WTC11 (cell line): Measurements from ENCODE around the gene CROCC. TPM values are rescaled to one million over a fixed set of nuclear protein-coding genes. Genes with fewer than 3 reads are reported as not detected.

ENCODE experiments used
- ATAC-seq: fragments of 200-7000 bp; cut with Tn5 transposase; 2 replicates; pipeline ENCODE4 v1.10.0; 2021; ENCODE audit warnings: mild to moderate bottlenecking, moderate library complexity
- CTCF ChIA-PET: fragments of 300-600 bp; sonication (Branson Sonifier 250); formaldehyde crosslinking; loops from one replicate; lab custom pipeline; 2021; ENCODE audit warnings: antibody characterized with exemption; lab: Charles Lee
- POLR2A ChIA-PET: fragments of 350-600 bp; sonication (Branson Sonifier 250); formaldehyde crosslinking; loops from one replicate; lab custom pipeline; 2021; ENCODE audit warnings: antibody characterized with exemption; lab: Charles Lee
- DNase-seq: peaks from one replicate; pipeline ENCODE4 v3.0.0; 2021; ENCODE audit warnings: low spot score
- H3K27ac Mint-ChIP-seq: 2 replicates; pipeline ENCODE4 v1.8.0; 2021; ENCODE audit warnings: mixed read lengths
- H3K27me3 Mint-ChIP-seq: 2 replicates; pipeline ENCODE4 v1.8.0; 2021; ENCODE audit warnings: low read depth, mild to moderate bottlenecking, moderate library complexity, mixed read lengths
- H3K36me3 Mint-ChIP-seq: 2 replicates; pipeline ENCODE4 v1.8.0; 2021; ENCODE audit warnings: mixed read lengths
- H3K4me1 Mint-ChIP-seq: 2 replicates; pipeline ENCODE4 v1.8.0; 2022; ENCODE audit warnings: mixed read lengths
- H3K4me3 Mint-ChIP-seq: 2 replicates; pipeline ENCODE4 v1.8.0; 2021; ENCODE audit warnings: mild to moderate bottlenecking, moderate library complexity, mixed read lengths
- H3K9me3 Mint-ChIP-seq: 2 replicates; pipeline ENCODE4 v1.8.0; 2021; ENCODE audit warnings: mixed read lengths
- FOXP1 ChIP-seq: sonication (generic); formaldehyde crosslinking; IDR thresholded peaks from 2 replicates; pipeline ENCODE4 v1.8.0; 2022; ENCODE audit warnings: missing genetic modification reagents, mild to moderate bottlenecking, moderate library complexity, borderline replicate concordance
- GTF2I ChIP-seq: fragments of 250-450 bp; sonication (Bioruptor Pico); conservative IDR thresholded peaks from 2 replicates; pipeline ENCODE4 v1.4.0; 2021; ENCODE audit warnings: mild to moderate bottlenecking
- KAT7 ChIP-seq: sonication (generic); formaldehyde crosslinking; IDR thresholded peaks from 2 replicates; pipeline ENCODE4 v1.8.1; 2023; ENCODE audit warnings: missing genetic modification reagents, mild to moderate bottlenecking, borderline replicate concordance
- MXD4 ChIP-seq: fragments of 250-450 bp; sonication (Bioruptor Pico); IDR thresholded peaks from 2 replicates; pipeline ENCODE4 v1.8.0; 2021; ENCODE audit warnings: mild to moderate bottlenecking, moderate library complexity, borderline replicate concordance
- NFE2L1 ChIP-seq: sonication (generic); formaldehyde crosslinking; IDR thresholded peaks from 2 replicates; pipeline ENCODE4 v1.8.1; 2023; ENCODE audit warnings: missing genetic modification reagents
- TEAD1 ChIP-seq: sonication (generic); formaldehyde crosslinking; IDR thresholded peaks from 2 replicates; pipeline ENCODE4 v1.8.0; 2022; ENCODE audit warnings: mild to moderate bottlenecking, missing genetic modification reagents
- TEAD4 ChIP-seq: sonication (generic); formaldehyde crosslinking; IDR thresholded peaks from 2 replicates; pipeline ENCODE4 v1.8.0; 2022; ENCODE audit warnings: mild to moderate bottlenecking, missing genetic modification reagents
- ZNF121 ChIP-seq: sonication (generic); formaldehyde crosslinking; IDR thresholded peaks from 2 replicates; pipeline ENCODE4 v1.8.0; 2023; ENCODE audit warnings: missing genetic modification reagents
- ZNF138 ChIP-seq: sonication (generic); formaldehyde crosslinking; conservative IDR thresholded peaks from 2 replicates; pipeline ENCODE4 v1.8.1; 2022; ENCODE audit warnings: mild to moderate bottlenecking, moderate library complexity, missing genetic modification reagents
- total RNA-seq: library from RNA; stranded (reverse); gene quantifications from 3 replicates; pipeline ENCODE4 v1.2.3, GENCODE V29; 2021
- TF ChIP-seq, protein P1 (sequence below): sonication (generic); formaldehyde crosslinking; IDR thresholded peaks from 2 replicates; pipeline ENCODE4 v1.8.1; 2023; ENCODE audit warnings: mild to moderate bottlenecking, missing genetic modification reagents
- TF ChIP-seq, protein P2 (sequence below): fragments of 250-450 bp; sonication (Bioruptor Pico); IDR thresholded peaks from 2 replicates; pipeline ENCODE4 v1.8.0; 2021; ENCODE audit warnings: mild to moderate bottlenecking
- TF ChIP-seq, protein P3 (sequence below): sonication (generic); formaldehyde crosslinking; IDR thresholded peaks from 2 replicates; pipeline ENCODE4 v1.8.1; 2022; ENCODE audit warnings: low read depth, missing genetic modification reagents, borderline replicate concordance
- TF ChIP-seq, protein P4 (sequence below): sonication (generic); formaldehyde crosslinking; IDR thresholded peaks from 2 replicates; pipeline ENCODE4 v1.8.1; 2022; ENCODE audit warnings: mild to moderate bottlenecking, moderate library complexity, missing genetic modification reagents
- TF ChIP-seq, protein P5 (sequence below): sonication (generic); formaldehyde crosslinking; IDR thresholded peaks from 2 replicates; pipeline ENCODE4 v1.8.1; 2023; ENCODE audit warnings: mild to moderate bottlenecking, missing genetic modification reagents, borderline replicate concordance
- TF ChIP-seq, protein P6 (sequence below): sonication (generic); formaldehyde crosslinking; IDR thresholded peaks from 2 replicates; pipeline ENCODE4 v1.8.1; 2023; ENCODE audit warnings: mild to moderate bottlenecking, missing genetic modification reagents, moderate library complexity

Gene CROCC
- total RNA-seq, 1 experiment from 2014 or later = 75.6 TPM

DNA sequence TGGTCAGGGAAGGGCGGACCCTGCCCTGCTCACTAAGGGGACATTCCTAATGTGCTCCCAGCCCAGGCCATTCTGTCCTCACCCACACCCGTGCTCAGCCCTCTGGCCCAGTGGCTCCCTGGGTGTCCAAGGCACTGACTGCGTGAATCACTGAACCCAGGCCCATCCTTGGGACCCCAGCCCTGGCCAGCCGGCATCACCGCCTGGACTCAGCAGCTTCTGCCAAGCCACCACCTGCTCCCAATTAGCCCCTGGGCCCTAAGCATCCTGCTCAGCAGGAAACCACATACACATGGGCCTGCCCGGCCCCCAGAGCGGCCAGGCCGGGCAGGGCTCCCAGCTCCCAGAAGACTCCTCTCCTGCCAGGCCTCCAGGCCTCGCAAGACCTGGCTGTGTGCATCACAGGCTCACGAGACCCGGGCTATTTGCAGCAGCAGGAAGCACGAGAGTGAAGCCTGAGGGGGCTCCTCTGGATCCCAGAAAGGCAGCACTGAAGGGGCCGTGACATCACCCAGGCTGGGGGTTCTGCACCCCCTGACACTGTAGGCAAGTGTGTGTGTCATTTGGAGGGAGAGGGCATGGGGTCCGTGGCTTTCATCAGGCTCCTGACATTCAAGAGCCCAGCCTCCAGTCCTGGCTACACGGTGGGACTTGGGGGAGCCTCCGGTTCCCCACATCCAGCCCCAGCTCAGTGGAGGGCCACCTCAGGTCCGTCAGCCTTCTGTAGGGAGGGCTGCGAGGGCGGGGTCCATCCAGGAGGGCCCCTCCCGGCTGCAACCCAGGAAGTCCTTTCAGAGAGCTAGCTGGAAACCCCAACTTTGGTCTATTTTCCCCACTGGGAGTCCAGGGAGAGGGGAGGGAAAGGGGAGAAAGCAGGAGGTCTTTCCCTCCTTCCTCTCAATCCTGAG lies 57.1 kb downstream of the CROCC start:
- ATAC-seq (no peak), DNase-seq (no peak)
- ChIA-PET POLR2A (interaction anchor here (1.8 kb wide), 1 partner anchor 38 kb away, joined by 4 read pairs; no protein-coding TSS in a partner anchor), CTCF (interaction anchor here (0.6 to 5.9 kb wide), 13 partner anchors 8 to 508 kb away, joined by 3 to 34 read pairs (median 4); no protein-coding TSS in a partner anchor)
- TF ChIP-seq, protein P1, sequence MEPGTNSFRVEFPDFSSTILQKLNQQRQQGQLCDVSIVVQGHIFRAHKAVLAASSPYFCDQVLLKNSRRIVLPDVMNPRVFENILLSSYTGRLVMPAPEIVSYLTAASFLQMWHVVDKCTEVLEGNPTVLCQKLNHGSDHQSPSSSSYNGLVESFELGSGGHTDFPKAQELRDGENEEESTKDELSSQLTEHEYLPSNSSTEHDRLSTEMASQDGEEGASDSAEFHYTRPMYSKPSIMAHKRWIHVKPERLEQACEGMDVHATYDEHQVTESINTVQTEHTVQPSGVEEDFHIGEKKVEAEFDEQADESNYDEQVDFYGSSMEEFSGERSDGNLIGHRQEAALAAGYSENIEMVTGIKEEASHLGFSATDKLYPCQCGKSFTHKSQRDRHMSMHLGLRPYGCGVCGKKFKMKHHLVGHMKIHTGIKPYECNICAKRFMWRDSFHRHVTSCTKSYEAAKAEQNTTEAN = no peak
- TF ChIP-seq KAT7 = 0 out of 2 replicates have a peak, but pooled peaks have one; percentile 18
- H3K36me3 Mint-ChIP-seq = peaks cover 2% of the 10 kb centered on the region; the same call in 1 of the 2 replicates
- no peaks in the 10 kb centered on the region; the same call in 1 of the 2 replicates for H3K27me3 Mint-ChIP-seq
- H3K4me1 Mint-ChIP-seq = peaks cover 42% of the 10 kb centered on the region
- peak overlapping the region; percentile 70 for H3K4me3 Mint-ChIP-seq
- H3K27ac Mint-ChIP-seq = no peak overlapping the region
- no peaks in the 10 kb centered on the region for H3K9me3 Mint-ChIP-seq

DNA sequence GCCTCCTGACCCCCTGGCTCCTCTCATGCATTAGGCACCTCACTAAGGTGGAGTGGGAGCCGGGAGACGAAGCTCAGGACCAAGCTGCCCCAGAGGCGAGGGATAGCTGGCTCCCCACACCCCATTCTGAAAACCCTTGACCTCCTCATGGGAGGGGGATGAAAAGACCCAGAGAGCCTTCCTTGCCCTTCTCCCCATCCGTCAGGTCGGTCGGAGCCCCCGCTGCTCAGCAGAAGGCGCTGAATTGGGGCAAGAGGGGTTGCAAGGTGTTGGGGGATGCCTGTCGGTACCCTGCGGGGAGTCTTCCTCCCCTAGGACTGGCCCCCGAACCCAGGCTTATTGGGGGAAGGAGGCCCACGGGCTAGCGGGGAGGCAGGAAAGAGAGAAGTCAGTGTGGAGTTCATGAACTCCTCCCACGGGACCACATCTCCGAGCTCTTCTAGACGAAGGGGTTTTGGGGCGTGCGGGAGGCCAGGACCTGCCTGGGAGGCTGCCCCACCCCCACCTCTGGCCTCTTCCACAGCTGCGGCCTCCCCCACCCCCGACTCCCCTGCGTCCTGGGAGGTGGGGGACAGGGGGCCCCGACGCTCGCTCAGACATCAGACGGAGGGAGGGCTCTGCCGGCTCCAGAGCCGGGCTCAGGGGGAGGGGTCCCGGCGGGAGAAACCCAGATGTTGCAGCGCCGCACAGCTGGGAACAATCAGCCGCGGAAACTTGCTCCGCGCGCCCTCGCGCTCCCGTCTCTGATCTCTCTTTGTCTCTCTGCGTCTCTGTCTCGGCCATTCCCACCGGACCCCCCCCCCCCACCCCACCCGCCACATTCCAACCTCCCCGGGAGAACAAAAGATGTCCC lies 58.0 kb downstream of the CROCC start:
- Mint-ChIP-seq H3K4me3 (peak overlapping the region; percentile 70), H3K36me3 (peaks cover 2% of the 10 kb centered on the region; the same call in 1 of the 2 replicates), H3K4me1 (peaks cover 42% of the 10 kb centered on the region), H3K9me3 (no peaks in the 10 kb centered on the region), H3K27ac (no peak overlapping the region), H3K27me3 (no peaks in the 10 kb centered on the region; the same call in 1 of the 2 replicates)
- DNase-seq (peak; percentile 59), ATAC-seq (peak; percentile 9; the same call in 1 of the 2 replicates)
- POLR2A ChIA-PET = interaction anchor here (1.0 to 1.8 kb wide), 2 partner anchors 18 to 37 kb away, joined by 3 to 4 read pairs; no protein-coding TSS in a partner anchor
- no peak for TF ChIP-seq NFE2L1 (CRISPR knock-in tag)
- TF ChIP-seq, protein P2, sequence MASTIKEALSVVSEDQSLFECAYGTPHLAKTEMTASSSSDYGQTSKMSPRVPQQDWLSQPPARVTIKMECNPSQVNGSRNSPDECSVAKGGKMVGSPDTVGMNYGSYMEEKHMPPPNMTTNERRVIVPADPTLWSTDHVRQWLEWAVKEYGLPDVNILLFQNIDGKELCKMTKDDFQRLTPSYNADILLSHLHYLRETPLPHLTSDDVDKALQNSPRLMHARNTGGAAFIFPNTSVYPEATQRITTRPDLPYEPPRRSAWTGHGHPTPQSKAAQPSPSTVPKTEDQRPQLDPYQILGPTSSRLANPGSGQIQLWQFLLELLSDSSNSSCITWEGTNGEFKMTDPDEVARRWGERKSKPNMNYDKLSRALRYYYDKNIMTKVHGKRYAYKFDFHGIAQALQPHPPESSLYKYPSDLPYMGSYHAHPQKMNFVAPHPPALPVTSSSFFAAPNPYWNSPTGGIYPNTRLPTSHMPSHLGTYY = no peak
- TF ChIP-seq, protein P3, sequence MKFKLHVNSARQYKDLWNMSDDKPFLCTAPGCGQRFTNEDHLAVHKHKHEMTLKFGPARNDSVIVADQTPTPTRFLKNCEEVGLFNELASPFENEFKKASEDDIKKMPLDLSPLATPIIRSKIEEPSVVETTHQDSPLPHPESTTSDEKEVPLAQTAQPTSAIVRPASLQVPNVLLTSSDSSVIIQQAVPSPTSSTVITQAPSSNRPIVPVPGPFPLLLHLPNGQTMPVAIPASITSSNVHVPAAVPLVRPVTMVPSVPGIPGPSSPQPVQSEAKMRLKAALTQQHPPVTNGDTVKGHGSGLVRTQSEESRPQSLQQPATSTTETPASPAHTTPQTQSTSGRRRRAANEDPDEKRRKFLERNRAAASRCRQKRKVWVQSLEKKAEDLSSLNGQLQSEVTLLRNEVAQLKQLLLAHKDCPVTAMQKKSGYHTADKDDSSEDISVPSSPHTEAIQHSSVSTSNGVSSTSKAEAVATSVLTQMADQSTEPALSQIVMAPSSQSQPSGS = no peak
- TF ChIP-seq, protein P4, sequence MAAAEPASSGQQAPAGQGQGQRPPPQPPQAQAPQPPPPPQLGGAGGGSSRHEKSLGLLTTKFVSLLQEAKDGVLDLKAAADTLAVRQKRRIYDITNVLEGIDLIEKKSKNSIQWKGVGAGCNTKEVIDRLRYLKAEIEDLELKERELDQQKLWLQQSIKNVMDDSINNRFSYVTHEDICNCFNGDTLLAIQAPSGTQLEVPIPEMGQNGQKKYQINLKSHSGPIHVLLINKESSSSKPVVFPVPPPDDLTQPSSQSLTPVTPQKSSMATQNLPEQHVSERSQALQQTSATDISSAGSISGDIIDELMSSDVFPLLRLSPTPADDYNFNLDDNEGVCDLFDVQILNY (CRISPR knock-in tag) = 0 out of 2 replicates have a peak, but pooled peaks have one; percentile 34
- TF ChIP-seq TEAD1 (CRISPR knock-in tag) = no peak
- no peak for TF ChIP-seq TEAD4 (CRISPR knock-in tag)
- CTCF ChIA-PET = interaction anchor here (0.7 to 5.9 kb wide), 9 partner anchors 8 to 66 kb away, joined by 3 to 34 read pairs (median 5); no protein-coding TSS in a partner anchor

DNA sequence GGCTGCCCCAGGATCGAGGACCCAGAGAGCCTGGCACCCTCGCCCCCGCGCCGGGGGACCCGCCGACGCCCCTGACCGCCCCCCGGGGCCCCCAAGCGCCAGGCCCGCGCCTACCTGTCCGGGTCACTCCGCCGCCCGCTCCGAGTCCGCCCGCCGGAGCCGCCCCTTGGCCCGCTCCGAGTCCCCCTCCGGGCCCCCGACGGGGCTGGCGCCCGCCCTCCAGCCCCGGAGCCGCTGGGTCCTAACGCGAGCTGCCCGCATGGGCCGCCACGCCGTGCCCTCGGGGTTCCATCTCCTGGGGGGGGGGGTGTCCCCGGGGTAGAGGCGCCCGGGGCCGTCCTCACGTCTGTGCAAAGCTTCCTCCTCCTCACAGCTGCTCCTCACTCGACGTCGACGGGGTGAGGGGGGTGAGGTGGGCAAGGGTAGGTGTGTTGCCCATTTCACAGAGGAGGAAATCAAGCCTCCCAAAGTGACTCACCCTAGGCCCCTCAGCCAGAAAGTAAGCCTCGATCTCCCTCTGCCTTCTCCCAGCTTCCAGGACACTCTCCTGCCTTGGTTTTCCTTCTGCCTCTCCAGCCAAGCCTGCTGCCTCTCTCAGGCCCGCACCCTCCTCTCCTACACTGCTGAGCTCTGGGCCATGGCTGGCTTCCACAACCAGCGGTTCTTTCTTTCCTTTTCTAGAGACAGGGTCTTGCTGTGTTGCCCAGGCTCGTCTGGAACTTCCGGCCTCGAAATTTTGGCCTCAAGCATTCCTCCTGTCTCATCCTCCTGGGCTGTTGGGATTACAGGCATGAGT lies 58.9 kb downstream of the CROCC start, which contains the start of gene MFAP2:
Gene MFAP2, minus strand, starts transcription at position 148 of the 796 bp plus-strand sequence. CDS start 2,347 bp downstream, outside the sequence.
- ATAC-seq (peak; percentile 50), DNase-seq (peak; percentile 66)
- ChIA-PET CTCF (interaction anchor here (1.0 to 5.9 kb wide), 5 partner anchors 19 to 65 kb away, joined by 3 to 34 read pairs (median 5); no protein-coding TSS in a partner anchor), POLR2A (interaction anchor here (1.0 to 1.8 kb wide), 2 partner anchors 19 to 36 kb away, joined by 3 to 4 read pairs; no protein-coding TSS in a partner anchor)
- Mint-ChIP-seq H3K27ac (peak within 1 kb of the TSS; percentile 15; the same call in 1 of the 2 replicates), H3K4me1 (peaks cover 33% of the 10 kb centered on the region), H3K9me3 (no peaks in the 10 kb centered on the region), H3K36me3 (peaks cover 2% of the 10 kb centered on the region; the same call in 1 of the 2 replicates), H3K27me3 (no peaks in the 10 kb centered on the region; the same call in 1 of the 2 replicates), H3K4me3 (peak within 1 kb of the TSS; percentile 70)
- TF ChIP-seq GTF2I (CRISPR knock-in tag) (peak; percentile 95), FOXP1 (CRISPR knock-in tag) (0 out of 2 replicates have a peak, but pooled peaks have one; percentile 25), MXD4 (CRISPR knock-in tag) (no peak), ZNF121 (CRISPR knock-in tag) (peak; percentile 96), KAT7 (0 out of 2 replicates have a peak, but pooled peaks have one; percentile 34), ZNF138 (CRISPR knock-in tag) (peak; percentile 36; the same call in 1 of the 2 replicates)
- TF ChIP-seq, protein P5, sequence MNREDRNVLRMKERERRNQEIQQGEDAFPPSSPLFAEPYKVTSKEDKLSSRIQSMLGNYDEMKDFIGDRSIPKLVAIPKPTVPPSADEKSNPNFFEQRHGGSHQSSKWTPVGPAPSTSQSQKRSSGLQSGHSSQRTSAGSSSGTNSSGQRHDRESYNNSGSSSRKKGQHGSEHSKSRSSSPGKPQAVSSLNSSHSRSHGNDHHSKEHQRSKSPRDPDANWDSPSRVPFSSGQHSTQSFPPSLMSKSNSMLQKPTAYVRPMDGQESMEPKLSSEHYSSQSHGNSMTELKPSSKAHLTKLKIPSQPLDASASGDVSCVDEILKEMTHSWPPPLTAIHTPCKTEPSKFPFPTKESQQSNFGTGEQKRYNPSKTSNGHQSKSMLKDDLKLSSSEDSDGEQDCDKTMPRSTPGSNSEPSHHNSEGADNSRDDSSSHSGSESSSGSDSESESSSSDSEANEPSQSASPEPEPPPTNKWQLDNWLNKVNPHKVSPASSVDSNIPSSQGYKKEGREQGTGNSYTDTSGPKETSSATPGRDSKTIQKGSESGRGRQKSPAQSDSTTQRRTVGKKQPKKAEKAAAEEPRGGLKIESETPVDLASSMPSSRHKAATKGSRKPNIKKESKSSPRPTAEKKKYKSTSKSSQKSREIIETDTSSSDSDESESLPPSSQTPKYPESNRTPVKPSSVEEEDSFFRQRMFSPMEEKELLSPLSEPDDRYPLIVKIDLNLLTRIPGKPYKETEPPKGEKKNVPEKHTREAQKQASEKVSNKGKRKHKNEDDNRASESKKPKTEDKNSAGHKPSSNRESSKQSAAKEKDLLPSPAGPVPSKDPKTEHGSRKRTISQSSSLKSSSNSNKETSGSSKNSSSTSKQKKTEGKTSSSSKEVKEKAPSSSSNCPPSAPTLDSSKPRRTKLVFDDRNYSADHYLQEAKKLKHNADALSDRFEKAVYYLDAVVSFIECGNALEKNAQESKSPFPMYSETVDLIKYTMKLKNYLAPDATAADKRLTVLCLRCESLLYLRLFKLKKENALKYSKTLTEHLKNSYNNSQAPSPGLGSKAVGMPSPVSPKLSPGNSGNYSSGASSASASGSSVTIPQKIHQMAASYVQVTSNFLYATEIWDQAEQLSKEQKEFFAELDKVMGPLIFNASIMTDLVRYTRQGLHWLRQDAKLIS (CRISPR knock-in tag) = no peak
- TF ChIP-seq, protein P6, sequence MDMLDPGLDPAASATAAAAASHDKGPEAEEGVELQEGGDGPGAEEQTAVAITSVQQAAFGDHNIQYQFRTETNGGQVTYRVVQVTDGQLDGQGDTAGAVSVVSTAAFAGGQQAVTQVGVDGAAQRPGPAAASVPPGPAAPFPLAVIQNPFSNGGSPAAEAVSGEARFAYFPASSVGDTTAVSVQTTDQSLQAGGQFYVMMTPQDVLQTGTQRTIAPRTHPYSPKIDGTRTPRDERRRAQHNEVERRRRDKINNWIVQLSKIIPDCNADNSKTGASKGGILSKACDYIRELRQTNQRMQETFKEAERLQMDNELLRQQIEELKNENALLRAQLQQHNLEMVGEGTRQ (CRISPR knock-in tag) = peak; percentile 10; the same call in 1 of the 2 replicates
